ENCODE measurements around the gene NDUFB2.
"Not testable (repeated sequence)": the region's sequence is repeated elsewhere in the genome, so short reads cannot be mapped to it uniquely, and the experiment has no call there.

Gene NDUFB2

GRCh38 chr7:140694592-140694991 lies 1.9 kb upstream of the NDUFB2 start:
- DNase-seq, result no peak

- DNase-seq, result no peak
These were observed 1.1 kb upstream of the NDUFB2 start for GRCh38 chr7:140695381-140695780.

- no peak for DNase-seq
These were observed 356 bp upstream of the NDUFB2 start for GRCh38 chr7:140696024-140696679.

- DNase-seq, result no peak
These were observed 1.1 kb downstream of the NDUFB2 start for GRCh38 chr7:140697447-140698143.

- no peak for DNase-seq
These were observed 2.0 kb downstream of the NDUFB2 start for GRCh38 chr7:140698477-140698876.

GRCh38 chr7:140702774-140703173 lies 6.3 kb downstream of the NDUFB2 start:
- no peak for DNase-seq

GRCh38 chr7:140704205-140704604 lies 7.7 kb downstream of the NDUFB2 start:
- no peak for DNase-seq

GRCh38 chr7:140707132-140707531 lies 10.6 kb downstream of the NDUFB2 start:
- no peak for DNase-seq

- DNase-seq, result not testable (repeated sequence)
These were observed 12.3 kb downstream of the NDUFB2 start for GRCh38 chr7:140708764-140709163.

- not testable (repeated sequence) for DNase-seq
These were observed 15.9 kb downstream of the NDUFB2 start for GRCh38 chr7:140712392-140712791.

- DNase-seq, result no peak
These were observed 18.0 kb downstream of the NDUFB2 start for GRCh38 chr7:140714331-140715040.

GRCh38 chr7:140719721-140720120 lies 23.2 kb downstream of the NDUFB2 start:
- no peak for DNase-seq

GRCh38 chr7:140722254-140722653 lies 25.7 kb downstream of the NDUFB2 start:
- DNase-seq, result no peak

- DNase-seq, result no peak
These were observed 26.5 kb downstream of the NDUFB2 start for GRCh38 chr7:140723006-140723405.

GRCh38 chr7:140723574-140723973 lies 27.1 kb downstream of the NDUFB2 start:
- DNase-seq, result no peak

GRCh38 chr7:140724706-140725105 lies 28.2 kb downstream of the NDUFB2 start:
- DNase-seq, result no peak

GRCh38 chr7:140726281-140726680 lies 29.8 kb downstream of the NDUFB2 start:
- DNase-seq, result peak in 1 of 2 experiments; percentile 11

- DNase-seq, result no peak
These were observed 35.9 kb downstream of the NDUFB2 start for GRCh38 chr7:140732416-140732815.

GRCh38 chr7:140734096-140734495 lies 37.6 kb downstream of the NDUFB2 start:
- DNase-seq, result no peak

GRCh38 chr7:140734729-140735128 lies 38.2 kb downstream of the NDUFB2 start:
- DNase-seq, result no peak

- no peak for DNase-seq
These were observed 41.8 kb downstream of the NDUFB2 start for GRCh38 chr7:140738280-140738679.

GRCh38 chr7:140743255-140743654 lies 46.7 kb downstream of the NDUFB2 start:
- DNase-seq, result not testable (repeated sequence)

GRCh38 chr7:140744005-140744404 lies 47.5 kb downstream of the NDUFB2 start:
- no peak for DNase-seq

All from NCI-H1930 (cell line).